Neural cell (in vitro differentiated cells): ENCODE measurements around the gene CKAP4. TPM values are rescaled to one million over a fixed set of nuclear protein-coding genes. Genes with fewer than 3 reads are reported as not detected.

Experiments
- H2AFZ ChIP-seq: fragments of 200-600, 300-800 bp; sonication (generic), shearing (Covaris generic); 2 replicates; pipeline ENCODE4 v1.6.0; 2014; ENCODE audit warnings: low read depth, mild to moderate bottlenecking, antibody characterized with exemption, low read length, moderate library complexity
- H3F3A ChIP-seq: fragments of 200-600 bp; shearing (Covaris generic); 2 replicates; pipeline ENCODE4 v1.6.1; 2016; ENCODE audit warnings: mild to moderate bottlenecking, moderate library complexity, mixed read lengths, antibody characterized with exemption, low read length; ENCODE audit not compliant: insufficient read depth, poor library complexity, severe bottlenecking
- H3K27ac ChIP-seq: fragments of 200-600, 300-800 bp; sonication (generic), shearing (Covaris generic); 2 replicates; pipeline ENCODE4 v1.5.1; 2014; ENCODE audit warnings: mild to moderate bottlenecking, low read length, moderate library complexity
- H3K27me3 ChIP-seq: fragments of 300-800, 200-600 bp; sonication (generic), shearing (Covaris generic); 2 replicates; pipeline ENCODE4 v1.6.0; 2014; ENCODE audit warnings: mild to moderate bottlenecking, low read depth, low read length, moderate library complexity; ENCODE audit not compliant: insufficient read depth
- H3K36me3 ChIP-seq: fragments of 300-800, 200-600 bp; sonication (generic), shearing (Covaris generic); 2 replicates; pipeline ENCODE4 v1.5.1; 2014; ENCODE audit warnings: mild to moderate bottlenecking, antibody characterized with exemption, low read length, moderate library complexity; ENCODE audit not compliant: insufficient read depth
- H3K4me2 ChIP-seq: fragments of 300-800, 200-600 bp; sonication (generic), shearing (Covaris generic); 2 replicates; pipeline ENCODE4 v1.6.0; 2014; ENCODE audit warnings: mild to moderate bottlenecking, low read length
- H3K4me3 ChIP-seq: fragments of 300-800, 200-600 bp; sonication (generic), shearing (Covaris generic); 2 replicates; pipeline ENCODE4 v1.5.1; 2014; ENCODE audit warnings: mild to moderate bottlenecking, low read length, moderate library complexity
- H3K79me2 ChIP-seq: fragments of 200-600 bp; shearing (Covaris generic); replicated peaks from 2 replicates; pipeline ENCODE4 v1.6.0; 2014; ENCODE audit warnings: mild to moderate bottlenecking, low read length, moderate library complexity; ENCODE audit not compliant: insufficient read depth
- H3K9ac ChIP-seq: fragments of 300-800, 200-600 bp; sonication (generic), shearing (Covaris generic); 2 replicates; pipeline ENCODE4 v1.6.1; 2016; ENCODE audit warnings: mild to moderate bottlenecking, low read length, mixed read lengths
- H3K9me2 ChIP-seq: fragments of 200-600 bp; shearing (Covaris generic); 2 replicates; pipeline ENCODE4 v1.6.1; 2016; ENCODE audit warnings: mild to moderate bottlenecking, low read length, mixed read lengths; ENCODE audit not compliant: insufficient read depth
- H3K9me3 ChIP-seq: fragments of 200-600, 300-800 bp; sonication (generic), shearing (Covaris generic); 2 replicates; pipeline ENCODE4 v1.6.1; 2016; ENCODE audit warnings: mild to moderate bottlenecking, mixed run types, low read length, moderate library complexity, mixed read lengths
- H4K20me1 ChIP-seq: fragments of 200-600 bp; shearing (Covaris generic); 2 replicates; pipeline ENCODE4 v1.6.1; 2016; ENCODE audit warnings: mild to moderate bottlenecking, mixed run types; ENCODE audit not compliant: insufficient read depth
- CTCF ChIP-seq: fragments of 450-650 bp; IDR thresholded peaks from 2 replicates; pipeline ENCODE4 v1.5.1; 2014; ENCODE audit warnings: antibody characterized with exemption, mild to moderate bottlenecking, moderate library complexity; ENCODE audit not compliant: poor library complexity, severe bottlenecking
- EP300 ChIP-seq: fragments of 450-650 bp; conservative IDR thresholded peaks from 2 replicates; pipeline ENCODE4 v1.6.1; 2014; ENCODE audit warnings: antibody characterized with exemption, mild to moderate bottlenecking, moderate library complexity; ENCODE audit not compliant: poor library complexity, severe bottlenecking
- MXI1 ChIP-seq: fragments of 450-650 bp; conservative IDR thresholded peaks from 2 replicates; pipeline ENCODE4 v1.6.1; 2014; ENCODE audit warnings: antibody characterized with exemption, mild to moderate bottlenecking; ENCODE audit not compliant: poor library complexity, severe bottlenecking
- POLR2AphosphoS5 ChIP-seq: IDR thresholded peaks from 2 replicates; pipeline ENCODE4 v1.6.1; 2012
- RAD21 ChIP-seq: fragments of 450-650 bp; conservative IDR thresholded peaks from 2 replicates; pipeline ENCODE4 v1.6.1; 2014; ENCODE audit warnings: antibody characterized with exemption, mild to moderate bottlenecking, moderate library complexity
- SMC3 ChIP-seq: fragments of 450-650 bp; conservative IDR thresholded peaks from 2 replicates; pipeline ENCODE4 v1.6.1; 2014; ENCODE audit warnings: antibody characterized with exemption, mild to moderate bottlenecking, moderate library complexity; ENCODE audit not compliant: poor library complexity
- TAF1 ChIP-seq: IDR thresholded peaks from 2 replicates; pipeline ENCODE4 v1.6.1; 2012; ENCODE audit warnings: low read depth
- polyA plus RNA-seq: library from polyadenylated mRNA; depleted of rRNA; stranded (reverse); fragments of >200 nt; gene quantifications from 2 replicates; pipeline ENCODE4 v1.2.3, GENCODE V29; 2014
- TF ChIP-seq, protein P1 (sequence below): IDR thresholded peaks from 2 replicates; pipeline ENCODE4 v1.6.1; 2012; ENCODE audit warnings: borderline replicate concordance

Gene CKAP4
- polyA plus RNA-seq, 1 donor from 2014 or later, result 50.0 TPM

DNA sequence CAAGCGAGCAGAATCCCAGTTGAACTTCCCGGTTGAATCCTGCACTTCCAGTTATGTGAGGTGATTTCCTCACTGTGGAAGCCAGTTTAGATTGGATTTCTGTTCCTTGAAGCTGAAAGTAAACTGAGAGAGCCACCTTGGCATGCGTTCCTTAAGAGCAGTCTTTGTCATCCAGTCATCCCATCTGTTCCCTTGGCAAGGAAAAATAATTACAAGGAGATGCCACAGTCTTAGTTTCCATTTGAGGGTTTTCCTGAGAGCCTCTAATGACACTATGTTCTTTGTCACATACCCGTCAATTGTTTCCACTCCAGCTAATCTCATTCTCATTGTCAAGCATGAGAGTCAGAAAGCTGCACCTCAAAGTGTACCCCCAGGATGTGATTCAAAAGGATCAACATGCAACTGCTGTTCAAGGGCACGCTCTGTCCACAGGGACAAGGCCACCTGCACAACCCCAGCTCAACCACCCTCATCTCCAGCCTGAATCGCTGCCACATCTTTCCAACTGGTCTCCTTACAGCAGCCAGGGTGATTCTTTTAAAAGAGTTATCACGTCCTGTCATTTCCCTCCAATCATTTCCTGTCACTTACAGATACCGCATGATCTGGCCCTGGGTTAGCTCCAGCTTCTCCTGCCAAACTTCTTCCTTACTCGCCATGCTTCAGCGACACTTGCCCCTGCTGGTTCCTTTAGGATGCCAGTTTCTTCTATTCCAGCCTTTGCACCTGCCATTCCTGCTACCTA, 36.7 kb upstream of the CKAP4 start:
- H3K9ac ChIP-seq, result peak overlapping the region; percentile 19
- TF ChIP-seq, protein P1, sequence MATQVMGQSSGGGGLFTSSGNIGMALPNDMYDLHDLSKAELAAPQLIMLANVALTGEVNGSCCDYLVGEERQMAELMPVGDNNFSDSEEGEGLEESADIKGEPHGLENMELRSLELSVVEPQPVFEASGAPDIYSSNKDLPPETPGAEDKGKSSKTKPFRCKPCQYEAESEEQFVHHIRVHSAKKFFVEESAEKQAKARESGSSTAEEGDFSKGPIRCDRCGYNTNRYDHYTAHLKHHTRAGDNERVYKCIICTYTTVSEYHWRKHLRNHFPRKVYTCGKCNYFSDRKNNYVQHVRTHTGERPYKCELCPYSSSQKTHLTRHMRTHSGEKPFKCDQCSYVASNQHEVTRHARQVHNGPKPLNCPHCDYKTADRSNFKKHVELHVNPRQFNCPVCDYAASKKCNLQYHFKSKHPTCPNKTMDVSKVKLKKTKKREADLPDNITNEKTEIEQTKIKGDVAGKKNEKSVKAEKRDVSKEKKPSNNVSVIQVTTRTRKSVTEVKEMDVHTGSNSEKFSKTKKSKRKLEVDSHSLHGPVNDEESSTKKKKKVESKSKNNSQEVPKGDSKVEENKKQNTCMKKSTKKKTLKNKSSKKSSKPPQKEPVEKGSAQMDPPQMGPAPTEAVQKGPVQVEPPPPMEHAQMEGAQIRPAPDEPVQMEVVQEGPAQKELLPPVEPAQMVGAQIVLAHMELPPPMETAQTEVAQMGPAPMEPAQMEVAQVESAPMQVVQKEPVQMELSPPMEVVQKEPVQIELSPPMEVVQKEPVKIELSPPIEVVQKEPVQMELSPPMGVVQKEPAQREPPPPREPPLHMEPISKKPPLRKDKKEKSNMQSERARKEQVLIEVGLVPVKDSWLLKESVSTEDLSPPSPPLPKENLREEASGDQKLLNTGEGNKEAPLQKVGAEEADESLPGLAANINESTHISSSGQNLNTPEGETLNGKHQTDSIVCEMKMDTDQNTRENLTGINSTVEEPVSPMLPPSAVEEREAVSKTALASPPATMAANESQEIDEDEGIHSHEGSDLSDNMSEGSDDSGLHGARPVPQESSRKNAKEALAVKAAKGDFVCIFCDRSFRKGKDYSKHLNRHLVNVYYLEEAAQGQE, result peak; percentile 96
- TF ChIP-seq MXI1 (no peak), EP300 (peak; percentile 41), RAD21 (no peak)
- no peaks in the 10 kb centered on the region for H3K36me3 ChIP-seq
- peak overlapping the region; percentile 60 for H3K27ac ChIP-seq
- H2AFZ ChIP-seq, result peak overlapping the region; percentile 5
- no peaks in the 10 kb centered on the region for H3K9me2 ChIP-seq
- H3F3A ChIP-seq, result no peaks in the 10 kb centered on the region
- H3K9me3 ChIP-seq, result no peaks in the 10 kb centered on the region
- no peaks in the 10 kb centered on the region for H4K20me1 ChIP-seq
- peak overlapping the region; percentile 8 for H3K4me3 ChIP-seq
- no peaks in the 10 kb centered on the region for H3K27me3 ChIP-seq
- H3K4me2 ChIP-seq, result no peak overlapping the region
- no peaks in the 10 kb centered on the region for H3K79me2 ChIP-seq

GRCh38 chr12:106282457-106283097, 34.8 kb upstream of the CKAP4 start:
- no peaks in the 10 kb centered on the region for H4K20me1 ChIP-seq
- no peak overlapping the region for H3K27ac ChIP-seq
- H3F3A ChIP-seq, result no peaks in the 10 kb centered on the region
- TF ChIP-seq RAD21 (peak; percentile 62), TAF1 (no peak), POLR2AphosphoS5 (no peak), SMC3 (peak; percentile 67), CTCF (peak; percentile 66)
- TF ChIP-seq, protein P1, result no peak
- no peaks in the 10 kb centered on the region for H3K79me2 ChIP-seq
- H3K9ac ChIP-seq, result no peak overlapping the region
- no peak overlapping the region for H3K4me2 ChIP-seq
- H3K9me2 ChIP-seq, result no peaks in the 10 kb centered on the region
- H3K9me3 ChIP-seq, result no peaks in the 10 kb centered on the region
- H3K4me3 ChIP-seq, result no peak overlapping the region
- H3K27me3 ChIP-seq, result no peaks in the 10 kb centered on the region
- no peaks in the 10 kb centered on the region for H3K36me3 ChIP-seq
- H2AFZ ChIP-seq, result no peak overlapping the region
